Ramos (cell line): ENCODE measurements around the gene PALLD.

Source experiments
- in situ Hi-C: fragments of 300-500 bp; cut with MboI; formaldehyde crosslinking; loops from one replicate; pipeline ENCODE4 v1.14.3; 2022; ENCODE audit warnings: low sequenced_read_pairs; ENCODE audit not compliant: unreplicated experiment

The PALLD gene

DNA sequence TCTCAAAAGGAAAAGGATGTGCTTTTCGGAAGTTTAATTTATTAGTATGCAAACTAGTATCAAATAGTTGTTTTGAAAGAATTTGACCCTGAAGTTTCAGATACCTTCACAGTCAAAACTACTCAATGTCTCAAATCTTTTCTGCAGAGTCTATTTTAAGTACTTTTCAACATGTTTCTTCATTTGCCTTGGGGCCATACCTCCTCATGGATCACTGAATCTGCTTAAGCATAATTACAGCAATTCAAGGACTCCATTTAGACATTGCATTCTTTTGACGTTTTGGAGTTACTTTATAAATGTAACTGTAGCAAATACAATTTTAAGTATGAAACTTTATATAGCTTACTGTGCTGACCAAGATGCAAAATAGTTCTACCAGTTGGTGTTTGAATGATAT lies 25.5 kb downstream of the PALLD start:
- in situ Hi-C loops = no loop called here

DNA sequence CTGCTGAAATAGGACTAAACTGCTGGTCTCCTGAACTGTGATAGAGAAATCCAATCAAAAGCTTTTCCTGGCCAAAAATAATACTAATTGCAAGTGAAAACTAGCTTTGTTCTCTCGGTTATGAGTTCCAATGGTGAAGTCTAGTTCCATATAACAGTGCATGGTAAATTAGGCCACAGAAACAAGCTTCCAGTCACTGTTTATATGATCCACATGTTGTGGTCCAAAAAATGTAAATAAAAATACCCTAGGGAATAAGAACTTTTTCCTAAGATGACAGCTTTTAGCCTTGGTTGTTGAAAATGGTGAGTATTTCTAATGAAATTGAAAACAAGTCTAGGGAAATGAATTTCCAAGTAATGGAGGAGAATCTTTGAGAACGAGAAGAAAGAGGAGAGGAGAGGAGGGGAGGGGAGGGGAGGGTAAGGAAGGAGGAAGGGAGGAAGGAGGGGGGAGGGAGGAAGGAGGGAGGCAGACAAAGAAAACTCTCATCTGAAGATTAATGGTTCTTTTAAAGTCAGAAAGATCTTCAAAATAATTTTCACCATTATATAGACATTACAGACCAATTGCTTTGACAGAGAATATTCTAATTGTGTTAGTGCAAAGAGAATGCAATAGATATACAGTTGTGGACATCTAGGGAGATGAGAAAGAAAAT lies 26.1 kb downstream of the PALLD start:
- in situ Hi-C loops = no loop called here

DNA sequence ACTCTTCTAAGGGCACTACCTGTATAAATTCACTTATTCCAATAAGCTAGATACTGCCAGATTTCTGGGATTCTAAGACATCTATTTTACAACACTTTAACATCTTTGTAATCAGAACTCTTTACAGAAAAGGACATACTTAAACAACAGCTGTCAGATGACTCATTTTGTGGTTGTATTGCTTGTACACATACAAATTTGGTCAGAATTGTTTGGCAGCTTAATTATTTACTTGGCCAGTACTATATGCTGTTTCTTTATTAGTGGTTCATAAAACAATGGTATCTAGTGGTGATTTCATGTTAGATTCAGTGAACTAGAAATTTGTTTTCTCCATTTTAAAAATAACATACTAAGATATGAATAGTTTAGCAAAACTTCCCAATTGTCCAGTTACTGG lies 27.2 kb downstream of the PALLD start:
- in situ Hi-C loops = no loop called here

DNA sequence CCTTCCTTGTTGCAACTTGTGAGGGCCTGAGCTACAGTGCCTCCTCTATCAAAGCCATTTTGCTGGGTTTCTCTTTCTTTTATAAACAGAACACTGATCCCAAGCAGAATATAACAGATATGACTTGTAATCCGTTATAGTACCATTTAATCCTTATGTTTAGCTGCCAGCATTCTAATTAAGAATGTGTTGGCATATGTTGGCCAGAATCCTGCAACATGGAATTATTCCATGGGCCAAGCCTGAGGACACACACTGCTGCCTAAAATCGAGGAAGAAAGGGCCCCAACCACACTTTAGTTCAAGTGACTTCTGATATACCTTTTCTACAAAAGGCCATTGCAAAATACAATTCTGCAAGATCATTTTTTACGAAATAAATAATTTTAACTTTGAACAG lies 28.0 kb downstream of the PALLD start:
- in situ Hi-C loops = no loop called here

DNA sequence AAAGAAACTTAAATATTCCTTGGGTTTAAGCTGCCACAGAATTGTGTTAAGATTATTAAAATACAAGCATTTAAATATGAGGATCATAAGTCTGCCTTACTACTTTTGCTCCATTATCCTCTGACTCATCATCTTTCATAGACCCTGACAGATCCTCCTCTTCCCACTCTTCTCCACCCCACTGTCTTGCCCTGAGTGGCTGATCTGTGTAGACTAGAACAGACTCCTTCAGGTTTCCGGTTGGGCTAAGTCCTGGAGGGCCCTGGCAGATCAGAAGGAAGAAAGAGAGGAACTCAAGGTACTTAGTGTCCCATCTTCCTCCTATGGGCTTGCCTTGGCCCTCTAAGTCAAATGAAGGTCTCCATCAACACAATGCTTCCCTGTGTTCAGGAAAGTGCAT lies 30.7 kb downstream of the PALLD start:
- in situ Hi-C loops = no loop called here

DNA sequence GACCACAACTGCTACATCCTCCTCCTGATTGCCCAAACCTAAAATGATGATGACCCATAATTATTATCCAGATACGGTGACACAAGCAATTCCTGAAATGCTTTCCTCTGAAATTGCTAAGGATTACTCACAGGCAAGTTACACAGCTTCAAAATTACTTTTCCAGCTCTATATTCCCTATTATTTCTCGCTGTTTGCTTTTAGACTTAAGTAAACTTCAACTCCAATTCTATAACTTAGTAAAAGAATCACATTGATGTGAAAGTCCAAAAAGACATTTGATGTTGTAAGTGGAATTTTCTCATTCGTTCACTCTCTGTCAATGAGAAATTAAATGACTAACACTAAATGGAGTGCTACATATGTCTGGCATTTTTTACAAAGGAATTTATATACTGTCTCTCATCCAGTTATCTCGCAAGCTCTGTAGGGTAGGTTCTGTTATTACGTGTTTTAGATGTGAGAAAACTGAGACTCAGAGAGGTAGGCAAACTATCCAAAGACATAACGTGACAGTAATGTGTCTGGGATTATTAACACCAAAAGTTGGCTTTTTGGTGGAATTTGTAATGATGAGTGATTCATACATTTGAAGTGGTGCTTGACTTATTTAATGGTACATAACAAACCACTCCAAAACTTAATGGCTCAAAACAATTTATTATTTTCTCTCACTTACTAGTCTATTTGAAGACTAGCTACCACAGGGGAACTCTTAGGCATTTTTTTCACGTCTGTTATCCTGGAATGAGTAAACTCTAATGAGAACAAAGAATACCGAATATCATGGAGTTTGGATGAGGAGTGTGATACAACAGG lies 31.5 kb downstream of the PALLD start:
- in situ Hi-C loops = no loop called here

DNA sequence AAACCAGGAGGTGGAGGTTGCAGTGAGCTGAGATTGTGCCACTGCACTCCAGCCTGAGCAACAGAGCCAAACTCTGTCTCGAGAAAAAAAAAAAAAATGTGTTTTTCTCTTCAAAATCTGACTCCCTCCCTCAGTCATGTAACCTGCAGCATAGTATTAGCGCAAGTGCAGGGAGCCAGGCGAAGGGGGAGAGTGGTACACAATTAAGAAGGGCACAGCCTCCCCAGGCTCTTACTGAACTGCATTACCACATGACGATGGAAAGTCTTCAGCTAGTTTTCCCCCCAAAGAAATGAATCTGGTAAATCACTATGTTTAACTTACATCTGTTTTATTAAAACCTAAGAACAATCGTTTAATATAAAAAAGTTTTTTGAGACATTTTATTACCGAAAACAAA lies 32.4 kb downstream of the PALLD start:
- in situ Hi-C loops = no loop called here

DNA sequence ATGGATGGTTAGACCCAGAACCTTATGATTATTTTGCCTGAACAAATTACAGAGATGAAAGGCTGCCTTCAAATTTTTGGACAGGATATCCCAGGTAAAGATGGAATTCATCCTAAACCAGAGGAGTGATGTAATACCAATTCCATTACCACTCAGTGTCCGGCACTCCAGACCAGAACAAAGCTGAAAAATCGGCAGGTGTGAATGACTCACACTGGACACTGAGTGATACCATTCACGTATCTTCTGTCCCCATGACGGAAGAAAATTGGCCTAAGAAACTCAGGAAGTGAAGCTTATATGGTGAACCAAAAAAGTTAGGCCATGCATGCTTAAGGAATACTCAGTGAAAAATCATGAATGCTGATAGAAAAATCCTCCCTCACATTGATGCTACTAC lies 34.5 kb downstream of the PALLD start:
- in situ Hi-C loops = no loop called here

DNA sequence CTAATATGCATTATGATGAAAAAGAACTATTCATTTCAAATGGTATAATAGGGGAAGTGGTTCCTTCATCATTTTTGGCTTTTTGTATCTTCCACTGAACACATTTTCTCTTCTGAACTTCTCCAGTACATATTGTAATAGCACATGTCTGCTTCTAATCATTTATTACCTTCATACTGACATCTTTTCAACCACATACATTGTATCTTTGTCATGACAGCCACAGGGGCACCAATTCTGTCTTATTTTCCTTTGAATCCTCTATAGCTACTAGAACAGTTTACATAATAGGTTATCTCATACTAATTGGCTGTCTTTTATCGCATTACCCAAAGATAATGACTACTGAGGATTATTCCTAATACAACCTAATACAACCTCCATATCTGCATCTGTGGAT lies 37.7 kb downstream of the PALLD start:
- in situ Hi-C loops = no loop called here

DNA sequence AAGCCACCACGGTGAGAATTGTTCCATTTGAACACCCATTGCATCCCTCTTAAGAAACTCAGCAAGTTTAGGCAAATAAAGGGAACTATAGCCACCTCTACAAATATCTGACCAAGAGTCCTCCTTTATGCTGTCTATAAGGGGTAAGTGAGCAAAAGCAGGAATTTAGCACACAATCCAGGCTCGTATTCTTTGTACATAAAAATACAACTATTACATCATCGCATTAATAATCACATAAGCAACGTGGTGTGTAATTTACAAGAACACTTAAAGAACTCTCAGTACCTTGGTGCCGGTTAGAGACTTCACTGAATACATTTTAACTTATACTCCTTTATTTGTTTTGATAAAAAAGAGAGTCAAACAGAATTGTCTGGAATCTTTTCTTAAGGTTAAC lies 38.8 kb downstream of the PALLD start:
- in situ Hi-C loops = no loop called here

DNA sequence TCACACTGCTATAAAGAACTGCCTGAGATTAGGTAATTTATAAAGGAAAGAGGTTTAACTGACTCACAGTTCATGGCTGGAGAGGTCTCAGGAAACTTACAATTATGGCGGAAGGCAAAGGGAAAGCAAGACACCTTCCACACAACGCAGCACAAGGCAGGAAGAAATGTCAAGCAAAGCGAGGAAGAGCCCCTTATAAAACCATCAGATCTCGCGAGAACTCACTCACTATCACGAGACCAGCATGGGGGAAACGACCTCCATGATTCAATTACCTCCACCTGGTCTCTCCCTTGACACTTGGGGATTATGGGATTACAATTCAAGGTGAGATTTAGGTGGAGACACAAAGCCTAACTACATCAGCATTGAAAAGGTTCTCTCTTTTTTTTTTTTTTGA lies 39.6 kb downstream of the PALLD start:
- in situ Hi-C loops = no loop called here

DNA sequence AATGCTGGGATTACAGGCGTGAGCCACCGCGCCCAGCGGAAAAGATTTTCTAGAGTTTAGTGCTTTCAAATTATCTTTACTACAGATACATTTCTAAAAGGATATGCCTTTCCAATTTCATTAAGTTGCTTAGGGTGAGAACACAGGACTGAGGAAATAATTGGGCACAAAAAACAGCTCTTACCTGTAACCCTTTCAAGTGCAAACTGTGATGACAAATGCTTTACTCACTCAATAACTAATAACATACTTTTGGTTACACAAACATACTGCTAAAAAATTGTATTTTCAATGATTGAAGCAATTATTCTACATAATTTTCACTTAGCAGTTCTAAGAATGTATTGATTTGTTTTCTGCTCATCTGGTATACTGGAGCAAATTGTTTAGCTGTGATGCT lies 40.2 kb downstream of the PALLD start:
- in situ Hi-C loops = no loop called here

DNA sequence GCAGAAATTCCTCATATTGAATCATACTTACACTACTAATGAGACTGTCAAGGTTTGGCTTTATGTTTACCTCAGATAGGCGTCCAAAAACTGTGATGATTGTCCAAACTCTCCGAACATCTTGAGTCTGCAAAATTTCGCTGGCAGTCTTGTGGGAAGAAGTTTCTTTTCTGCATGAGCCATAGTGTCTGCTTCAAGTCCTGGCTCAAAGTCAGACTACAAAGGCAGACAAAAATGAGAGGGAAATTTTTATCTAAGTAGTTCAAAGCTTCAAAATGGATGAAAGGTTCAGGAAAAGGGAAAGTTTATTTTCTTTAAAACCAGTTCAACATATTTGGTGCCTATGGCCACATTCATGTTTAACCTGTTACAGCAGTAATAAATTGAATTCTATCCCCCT lies 40.7 kb downstream of the PALLD start:
- in situ Hi-C loops = no loop called here

DNA sequence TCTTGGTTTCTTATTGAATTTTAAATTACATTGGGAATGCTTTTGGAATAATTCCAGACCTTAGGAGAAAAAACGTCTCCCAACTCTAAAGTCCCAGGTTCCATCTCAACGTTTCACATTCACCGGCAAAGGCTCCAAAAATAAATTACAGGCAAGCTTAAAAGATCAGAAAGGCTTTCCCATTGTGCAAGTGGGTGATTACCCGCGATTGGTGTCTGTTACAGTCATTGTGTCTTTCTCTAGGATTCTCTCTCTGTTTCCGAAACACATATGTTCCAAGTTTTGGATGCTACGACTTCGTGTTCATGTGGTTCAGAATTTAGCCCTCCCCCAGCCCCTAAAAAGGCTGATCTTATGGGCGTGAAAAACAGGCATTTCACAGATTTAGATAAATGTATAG lies 41.8 kb downstream of the PALLD start:
- in situ Hi-C loops = no loop called here

DNA sequence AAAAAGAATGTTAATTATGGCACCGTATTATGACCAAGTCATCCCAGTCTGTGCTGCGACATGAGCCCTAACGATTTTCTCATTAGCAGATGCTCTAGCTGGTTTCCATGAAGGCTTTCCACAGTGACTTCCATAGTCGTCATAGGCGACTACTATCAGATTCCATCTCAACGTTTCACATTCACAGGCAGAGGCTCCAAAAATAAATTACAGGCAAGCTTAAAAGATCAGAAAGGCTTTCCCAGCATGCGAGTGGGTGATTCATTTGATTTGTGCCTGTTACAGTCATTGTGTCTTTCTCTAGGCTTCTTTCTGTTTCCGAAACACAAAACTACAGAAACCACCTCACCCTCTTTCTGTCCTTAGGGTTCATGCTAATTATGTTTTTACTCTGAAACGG lies 43.2 kb downstream of the PALLD start:
- in situ Hi-C loops = no loop called here

DNA sequence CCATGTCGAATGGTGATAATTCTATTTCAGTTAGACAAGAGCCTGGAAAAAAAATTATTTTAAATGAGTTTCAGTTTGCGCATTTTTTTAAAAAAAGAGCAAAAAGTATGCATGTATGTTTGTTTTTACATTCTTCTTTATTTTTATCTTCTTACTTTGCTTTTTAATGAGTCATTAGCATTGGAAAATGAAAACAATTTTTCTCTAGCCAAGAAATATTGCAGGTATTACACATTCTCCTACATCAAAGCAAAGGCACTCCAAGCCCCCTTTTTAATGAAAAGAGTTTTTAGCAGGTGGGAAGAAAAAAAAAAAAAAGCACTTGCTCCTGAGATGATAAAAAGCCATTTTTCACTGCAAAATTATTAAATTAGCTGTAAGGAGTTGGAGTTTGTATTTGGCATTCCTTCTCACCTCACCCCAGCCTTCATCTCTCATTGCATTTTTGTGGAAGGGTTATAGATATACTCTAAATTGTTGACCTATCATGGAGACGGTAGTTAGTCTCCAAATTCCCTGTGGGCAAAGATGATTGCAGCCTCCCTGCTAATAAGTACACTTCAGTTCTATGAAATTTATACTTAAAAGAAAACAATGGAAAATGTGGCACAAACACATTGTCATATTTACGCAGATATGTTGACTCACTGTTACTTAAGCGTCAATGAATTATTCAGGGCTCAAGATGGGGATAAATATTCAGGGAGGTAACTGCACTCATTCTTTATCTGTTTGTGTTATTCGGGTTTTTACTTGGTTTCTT lies 43.8 kb downstream of the PALLD start:
- in situ Hi-C loops = no loop called here

DNA sequence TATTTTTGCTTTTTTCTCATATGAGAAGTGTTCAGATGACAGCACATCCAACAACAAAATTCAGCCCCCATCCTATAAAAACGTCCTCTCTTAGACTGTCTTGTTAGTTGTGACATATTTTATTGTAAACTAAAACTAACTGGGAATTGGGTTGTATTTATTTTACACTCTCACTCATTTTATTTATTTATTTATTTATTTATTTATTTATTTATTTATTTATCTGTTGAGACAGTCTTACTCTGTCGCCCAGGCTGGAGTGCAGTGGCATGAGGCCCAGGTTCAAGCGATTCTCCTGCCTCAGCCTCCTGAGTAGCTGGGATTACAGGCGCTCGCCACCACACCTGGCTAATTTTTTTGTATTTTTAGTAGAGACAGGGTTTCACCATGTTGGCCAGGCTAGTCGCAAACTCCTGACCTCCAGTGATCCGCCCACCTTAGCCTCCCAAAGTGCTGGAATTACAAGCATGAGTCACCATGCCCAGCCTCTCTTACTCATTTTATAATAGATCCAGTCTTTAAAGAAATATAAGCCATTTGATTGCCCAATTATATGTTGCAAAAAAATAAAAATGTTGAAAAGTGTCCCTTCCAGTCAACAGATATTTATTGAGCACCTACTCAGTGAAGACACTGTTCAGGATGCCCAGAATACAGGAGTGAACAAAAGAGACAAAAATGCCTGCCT lies 44.6 kb downstream of the PALLD start:
- in situ Hi-C loops = no loop called here

DNA sequence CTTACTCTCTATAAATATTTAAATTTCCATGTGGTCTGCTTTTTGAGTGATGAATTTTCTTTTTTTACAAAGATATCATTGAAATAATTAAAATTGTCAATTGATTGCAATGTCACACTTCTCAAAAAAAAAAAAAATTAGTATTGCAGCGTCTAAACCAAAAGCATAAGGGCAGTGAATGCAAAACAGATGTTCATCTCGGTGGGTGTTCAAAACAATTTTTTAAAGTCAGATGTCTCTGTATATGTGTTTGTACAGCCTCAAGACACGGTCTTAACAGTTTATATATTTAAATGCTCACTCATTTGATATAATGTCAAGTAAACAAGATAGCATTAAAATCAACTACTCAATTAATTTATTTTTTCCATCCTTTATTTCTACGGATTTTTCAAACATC lies 52.3 kb downstream of the PALLD start:
- in situ Hi-C loops = no loop called here

DNA sequence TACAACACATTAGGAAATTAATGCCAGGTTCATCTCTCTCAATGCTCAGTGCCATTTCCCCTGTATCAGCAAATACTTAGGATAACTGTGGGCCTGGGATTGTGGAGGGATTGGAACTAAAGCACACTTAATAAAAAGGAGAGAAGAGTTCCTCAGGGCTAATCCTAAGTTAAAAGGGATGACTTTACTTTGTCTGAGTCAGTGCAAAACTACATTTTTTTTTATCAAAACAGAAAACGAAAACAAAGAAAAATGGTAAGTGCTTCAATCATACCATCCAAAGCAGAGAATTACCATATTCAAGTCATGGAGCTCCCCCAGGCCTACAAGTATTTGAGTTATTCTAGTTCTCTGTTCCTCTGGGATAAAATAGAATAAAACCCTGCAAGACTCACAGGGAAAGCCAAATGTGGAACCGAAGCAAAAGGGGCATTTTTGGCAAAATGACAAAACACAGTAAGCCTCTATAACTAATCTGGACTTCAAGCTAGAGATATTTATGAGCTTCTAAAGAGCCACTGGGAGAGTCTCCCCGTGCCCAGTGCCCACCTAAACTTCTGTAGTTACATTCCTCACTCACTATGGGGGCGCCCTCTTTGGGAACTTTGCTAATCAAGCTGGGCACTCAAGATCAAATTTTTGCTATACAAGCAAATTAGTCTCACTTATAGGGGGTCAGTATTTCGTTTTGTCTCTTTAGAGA lies 53.4 kb downstream of the PALLD start:
- in situ Hi-C loops = no loop called here

DNA sequence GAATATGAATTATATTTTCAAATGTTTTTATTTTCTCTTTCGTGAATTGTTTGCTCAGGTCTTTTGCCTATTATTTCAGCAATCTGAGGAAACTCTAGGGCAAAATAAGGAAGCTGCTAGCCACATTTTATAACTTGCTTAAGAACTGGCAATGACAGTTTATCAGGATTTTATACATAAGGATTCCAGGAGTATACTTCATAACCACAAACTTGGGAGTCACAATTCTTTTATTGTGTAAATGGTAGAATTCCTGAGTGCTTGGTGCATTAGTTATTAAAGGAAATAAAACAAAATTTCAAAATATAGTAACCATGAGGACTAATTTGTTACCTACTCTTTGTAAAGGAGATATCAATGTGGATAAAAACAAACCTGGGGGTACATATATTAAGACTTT lies 54.4 kb downstream of the PALLD start:
- in situ Hi-C loops = no loop called here
